ENCODE data around the gene SEPTIN7.

DNA sequence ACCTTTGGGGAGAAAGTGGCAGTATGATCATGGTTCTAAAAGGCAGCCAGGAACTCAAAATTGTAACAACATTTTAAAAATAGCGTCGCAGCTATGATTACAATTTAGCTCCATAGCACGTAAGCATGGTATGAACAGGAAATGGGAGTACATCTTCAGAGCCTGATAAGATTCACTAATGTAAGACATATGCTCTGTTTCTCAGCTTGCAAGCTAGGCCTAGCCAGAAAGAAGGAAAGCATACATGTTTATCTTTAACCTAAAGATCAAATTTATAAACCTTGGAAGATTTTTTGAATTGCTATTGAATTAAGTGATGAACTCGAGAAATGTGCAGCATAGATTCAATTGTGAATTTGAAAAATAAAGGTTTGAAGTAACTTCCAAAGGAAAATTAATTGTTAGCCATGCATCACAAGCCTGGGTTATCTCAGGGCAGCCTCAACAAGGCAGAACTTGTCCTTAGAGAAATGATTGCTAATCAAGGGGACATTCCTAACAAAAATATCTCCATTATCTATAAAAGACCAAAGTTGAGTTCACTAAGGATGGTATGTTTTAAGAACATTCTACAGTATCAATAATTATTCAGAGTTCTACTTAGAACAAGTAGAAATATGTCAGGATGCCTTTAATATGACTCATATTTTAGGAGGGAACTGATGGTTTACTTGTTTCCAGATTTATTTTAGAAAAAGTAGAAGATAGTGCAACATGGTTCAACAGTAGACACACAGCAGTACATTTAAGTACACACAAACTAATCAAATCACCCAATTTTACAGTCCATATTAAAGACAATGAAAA lies 38.8 kb upstream of the SEPTIN7 start:
- TF ChIP-seq CTCF (conservative IDR thresholded peaks at IDR 0.05) (no peak), ZFX (IDR thresholded peaks at IDR 0.05) (no peak)
